DOHH2 (cell line): ENCODE measurements around the gene CUL9.

Experiments
- CTCF ChIP-seq: fragments of 200-600 bp; sonication (generic); IDR thresholded peaks from one replicate; pipeline ENCODE4 v1.5.1; 2014; ENCODE audit warnings: antibody characterized with exemption, mild to moderate bottlenecking, low read depth, low read length; ENCODE audit not compliant: poor library complexity, severe bottlenecking
- EZH2phosphoT487 ChIP-seq: fragments of 200-600 bp; sonication (generic); IDR thresholded peaks from 2 replicates; pipeline ENCODE4 v1.6.1; 2017; ENCODE audit warnings: borderline replicate concordance, mild to moderate bottlenecking, antibody characterized with exemption, low read length, moderate library complexity, mixed read lengths

GRCh38 chr6:43239054-43239453, 57.1 kb downstream of the CUL9 start:
- no peak for TF ChIP-seq CTCF
- TF ChIP-seq EZH2phosphoT487, result no peak
